ENCODE data around the gene SLC41A3.

- TF ChIP-seq, protein P1, sequence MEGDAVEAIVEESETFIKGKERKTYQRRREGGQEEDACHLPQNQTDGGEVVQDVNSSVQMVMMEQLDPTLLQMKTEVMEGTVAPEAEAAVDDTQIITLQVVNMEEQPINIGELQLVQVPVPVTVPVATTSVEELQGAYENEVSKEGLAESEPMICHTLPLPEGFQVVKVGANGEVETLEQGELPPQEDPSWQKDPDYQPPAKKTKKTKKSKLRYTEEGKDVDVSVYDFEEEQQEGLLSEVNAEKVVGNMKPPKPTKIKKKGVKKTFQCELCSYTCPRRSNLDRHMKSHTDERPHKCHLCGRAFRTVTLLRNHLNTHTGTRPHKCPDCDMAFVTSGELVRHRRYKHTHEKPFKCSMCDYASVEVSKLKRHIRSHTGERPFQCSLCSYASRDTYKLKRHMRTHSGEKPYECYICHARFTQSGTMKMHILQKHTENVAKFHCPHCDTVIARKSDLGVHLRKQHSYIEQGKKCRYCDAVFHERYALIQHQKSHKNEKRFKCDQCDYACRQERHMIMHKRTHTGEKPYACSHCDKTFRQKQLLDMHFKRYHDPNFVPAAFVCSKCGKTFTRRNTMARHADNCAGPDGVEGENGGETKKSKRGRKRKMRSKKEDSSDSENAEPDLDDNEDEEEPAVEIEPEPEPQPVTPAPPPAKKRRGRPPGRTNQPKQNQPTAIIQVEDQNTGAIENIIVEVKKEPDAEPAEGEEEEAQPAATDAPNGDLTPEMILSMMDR (IDR thresholded peaks at IDR 0.05), result peak in 1 of 2 donors; percentile 26
- TF ChIP-seq POLR2AphosphoS5 (IDR thresholded peaks at IDR 0.05) (no peak), POLR2A (IDR thresholded peaks at IDR 0.05) (no peak)
These were observed 30.0 kb upstream of the SLC41A3 start for GRCh38 chr3:126113733-126114442.

Measured in suprapubic skin (tissue), 4 donors.